ENCODE measurements around the gene DHRS2. TPM values are rescaled to one million over a fixed set of nuclear protein-coding genes. Genes with fewer than 3 reads are reported as not detected.

The DHRS2 gene
- total RNA-seq, 2 donors from 2014 or later, result 0.56 to 2.1 TPM

GRCh38 chr14:23620177-23620702 lies 15.9 kb upstream of the DHRS2 start:
- H3K9ac ChIP-seq (ENCODE audit: low read depth in 2 of 2, low read length in 2 of 2), result no peak overlapping the region
- peaks cover 3% of the 10 kb centered on the region for H3K9me3 ChIP-seq
- H3K36me3 ChIP-seq, result no peaks in the 10 kb centered on the region
- no peak for DNase-seq
- no peak overlapping the region for H3K4me3 ChIP-seq
- intact Hi-C loops (cut with DNase I), result no loop called here
- no peak overlapping the region for H3K27ac ChIP-seq
- H3K4me1 ChIP-seq, result no peaks in the 10 kb centered on the region
- TF ChIP-seq CTCF (IDR thresholded peaks at IDR 0.05), result no peak
- H3K27me3 ChIP-seq, result no peaks in the 10 kb centered on the region

- no peak overlapping the region for H3K9ac ChIP-seq (ENCODE audit: low read depth in 2 of 2, low read length in 2 of 2)
- H3K4me1 ChIP-seq, result no peaks in the 10 kb centered on the region
- H3K4me3 ChIP-seq, result no peak overlapping the region
- H3K9me3 ChIP-seq, result peaks cover 3% of the 10 kb centered on the region
- intact Hi-C loops (cut with DNase I), result no loop called here
- no peaks in the 10 kb centered on the region for H3K27me3 ChIP-seq
- DNase-seq, result no peak
- no peaks in the 10 kb centered on the region for H3K36me3 ChIP-seq
- no peak overlapping the region for H3K27ac ChIP-seq
- TF ChIP-seq CTCF (IDR thresholded peaks at IDR 0.05), result no peak
These were observed 14.8 kb upstream of the DHRS2 start for GRCh38 chr14:23621204-23621931.

- TF ChIP-seq CTCF (IDR thresholded peaks at IDR 0.05), result no peak
- Histone ChIP-seq H3K27me3 (no peaks in the 10 kb centered on the region), H3K4me3 (no peak overlapping the region), H3K4me1 (no peaks in the 10 kb centered on the region), H3K36me3 (no peaks in the 10 kb centered on the region), H3K9ac (ENCODE audit: low read depth in 2 of 2, low read length in 2 of 2) (no peak overlapping the region), H3K9me3 (peaks cover 3% of the 10 kb centered on the region), H3K27ac (no peak overlapping the region)
- intact Hi-C loops (cut with DNase I), result no loop called here
- no peak for DNase-seq
These were observed 14.0 kb upstream of the DHRS2 start for GRCh38 chr14:23621932-23622730.

- no peaks in the 10 kb centered on the region for H3K27me3 ChIP-seq
- no peak for DNase-seq
- intact Hi-C loops (cut with DNase I), result no loop called here
These were observed 13.2 kb upstream of the DHRS2 start for GRCh38 chr14:23622990-23623389.

More at GRCh38 chr14:23622990-23623389, 13.2 kb upstream of the DHRS2 start:
- Histone ChIP-seq H3K9me3 (peaks cover 3% of the 10 kb centered on the region), H3K9ac (ENCODE audit: low read depth in 2 of 2, low read length in 2 of 2) (no peak overlapping the region), H3K27ac (no peak overlapping the region), H3K36me3 (no peaks in the 10 kb centered on the region), H3K4me1 (no peaks in the 10 kb centered on the region), H3K4me3 (no peak overlapping the region)
- TF ChIP-seq CTCF (IDR thresholded peaks at IDR 0.05), result no peak

Measured in colonic mucosa (tissue), 4 donors.